NCI-H1417 (cell line): ENCODE measurements around the gene CYP2W1.
"Not testable (repeated sequence)": the region's sequence is repeated elsewhere in the genome, so short reads cannot be mapped to it uniquely, and the experiment has no call there.

ENCODE experiments used
- DNase-seq, 3 experiments: peaks; one replicate each; lab custom pipeline; 2025; lab: John Stamatoyannopoulos, UW

CYP2W1 gene, protein sequence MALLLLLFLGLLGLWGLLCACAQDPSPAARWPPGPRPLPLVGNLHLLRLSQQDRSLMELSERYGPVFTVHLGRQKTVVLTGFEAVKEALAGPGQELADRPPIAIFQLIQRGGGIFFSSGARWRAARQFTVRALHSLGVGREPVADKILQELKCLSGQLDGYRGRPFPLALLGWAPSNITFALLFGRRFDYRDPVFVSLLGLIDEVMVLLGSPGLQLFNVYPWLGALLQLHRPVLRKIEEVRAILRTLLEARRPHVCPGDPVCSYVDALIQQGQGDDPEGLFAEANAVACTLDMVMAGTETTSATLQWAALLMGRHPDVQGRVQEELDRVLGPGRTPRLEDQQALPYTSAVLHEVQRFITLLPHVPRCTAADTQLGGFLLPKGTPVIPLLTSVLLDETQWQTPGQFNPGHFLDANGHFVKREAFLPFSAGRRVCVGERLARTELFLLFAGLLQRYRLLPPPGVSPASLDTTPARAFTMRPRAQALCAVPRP

DNA sequence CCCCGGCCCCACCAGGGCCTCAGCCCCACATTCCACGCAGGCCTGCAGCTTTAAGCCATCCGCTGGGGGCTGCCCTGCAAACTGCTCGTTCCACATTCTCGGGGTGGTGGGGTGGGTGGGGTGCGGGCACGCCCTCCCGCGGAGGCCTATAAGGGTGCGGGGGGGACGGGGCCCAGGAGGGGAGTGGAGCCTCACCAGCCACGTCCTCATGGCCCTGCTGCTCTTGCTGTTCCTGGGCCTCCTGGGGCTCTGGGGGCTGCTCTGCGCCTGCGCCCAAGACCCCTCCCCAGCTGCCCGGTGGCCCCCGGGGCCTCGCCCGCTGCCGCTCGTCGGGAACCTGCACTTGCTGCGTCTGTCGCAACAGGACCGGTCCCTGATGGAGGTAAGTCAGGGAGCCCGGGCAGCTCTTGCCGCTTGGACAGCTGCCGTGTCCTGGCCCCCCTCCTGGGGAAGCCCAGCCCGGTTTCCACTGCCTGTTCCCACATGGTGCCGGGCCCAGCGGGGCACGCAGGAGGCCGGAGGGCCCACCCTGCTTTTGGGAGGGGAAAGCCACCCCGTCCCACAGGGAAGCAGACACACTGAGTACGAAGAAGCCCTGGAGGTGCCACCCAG lies at the start of gene CYP2W1:
Gene CYP2W1 (plus strand): TSS at position 178 of the 612 bp plus-strand sequence. CDS start 31 bp downstream, at position 209.
- DNase-seq: peak in 1 of 3 experiments; percentile 24

DNA sequence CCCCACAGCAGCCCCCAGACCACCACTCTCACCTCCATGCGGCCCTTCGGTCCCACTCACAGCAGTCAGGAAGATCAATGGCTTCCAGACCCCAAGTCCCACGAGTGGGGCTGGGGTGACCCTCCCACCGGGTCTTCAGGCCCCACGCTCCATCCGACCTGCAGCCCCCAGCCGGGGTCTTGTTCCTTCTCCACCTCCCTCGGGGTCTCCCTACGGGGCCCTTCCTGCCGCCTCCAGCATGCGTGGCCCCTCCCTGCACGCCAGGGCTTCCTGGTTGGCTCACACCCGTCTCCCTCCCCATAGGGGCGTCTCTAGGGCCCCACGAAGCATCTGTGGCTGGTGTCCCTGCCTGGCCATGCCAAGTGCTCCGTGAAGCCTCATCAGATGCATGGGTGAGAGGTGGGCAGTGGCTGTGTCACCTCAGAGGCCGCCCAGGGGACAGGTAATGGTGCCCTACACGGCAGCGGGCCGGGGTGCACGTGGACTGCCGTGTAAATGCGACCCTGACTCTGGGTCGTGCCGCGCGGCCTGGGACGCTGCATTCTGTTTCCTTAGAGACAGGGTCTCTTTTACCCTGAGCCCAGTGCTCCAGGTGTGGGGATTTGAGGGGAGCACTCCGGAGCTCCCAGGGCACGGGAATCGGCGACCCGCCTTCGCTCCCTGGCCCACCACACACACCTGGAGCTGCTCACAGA lies 48.4 kb upstream of the CYP2W1 start:
- DNase-seq: no peak

DNA sequence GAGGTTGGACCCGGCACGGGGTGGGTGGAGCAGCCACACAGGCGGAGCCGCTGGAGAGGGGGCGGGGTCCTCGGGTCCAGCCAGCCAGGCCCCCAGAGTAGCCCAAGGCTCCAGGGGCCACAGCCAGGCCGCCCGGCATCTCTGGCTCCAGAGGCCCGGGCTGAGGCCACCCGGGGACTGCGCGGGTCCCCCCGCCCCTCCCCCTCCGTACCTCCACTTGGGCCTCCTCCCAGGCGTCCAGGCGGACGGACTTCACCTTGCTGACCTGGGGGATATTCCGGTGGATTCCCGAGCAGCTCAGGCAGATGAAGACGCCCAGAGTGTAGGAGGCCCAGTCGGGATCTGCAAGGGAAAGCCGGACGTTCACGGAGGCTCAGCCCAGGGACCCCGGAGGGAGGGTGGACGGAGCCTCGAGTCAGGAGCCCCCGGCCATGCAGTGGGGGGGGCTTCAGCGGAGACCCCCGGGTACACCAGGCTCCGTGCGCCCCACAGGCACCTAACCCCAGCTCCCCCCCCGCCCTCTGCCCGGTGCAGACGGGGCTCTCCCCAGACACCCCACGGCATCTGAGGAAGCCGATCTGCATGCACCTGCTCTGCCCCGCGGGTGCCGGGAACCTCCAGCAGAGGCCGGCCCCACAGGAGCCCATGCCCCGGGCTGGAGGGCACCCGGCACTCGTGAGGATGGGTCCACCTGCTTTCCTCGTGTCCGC lies 47.7 kb upstream of the CYP2W1 start:
- DNase-seq: no peak

DNA sequence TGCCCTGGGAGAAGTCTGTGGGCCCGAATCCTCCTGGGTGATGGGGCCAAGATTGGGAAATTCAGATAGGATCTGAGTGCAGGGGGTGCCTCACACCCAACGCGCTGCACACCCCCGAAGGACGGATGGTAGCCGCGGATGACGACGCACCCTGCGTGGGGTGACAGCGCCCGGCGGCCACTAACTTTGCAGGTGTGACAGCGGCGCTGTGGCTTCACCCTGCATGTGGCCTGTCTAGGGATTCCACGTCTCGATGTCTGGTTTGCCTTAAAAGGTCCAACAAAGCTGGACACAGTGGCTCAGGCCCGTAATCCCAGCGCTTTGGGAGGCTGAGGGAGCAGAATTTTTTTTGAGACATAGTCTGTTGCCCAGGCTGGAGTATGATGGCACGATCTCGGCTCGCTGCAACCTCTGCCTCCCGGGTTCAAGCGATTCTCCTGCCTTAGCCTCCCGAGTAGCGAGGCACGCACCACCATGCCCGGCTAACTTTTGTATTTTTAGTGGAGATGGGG lies 47.1 kb upstream of the CYP2W1 start:
- DNase-seq: no peak

DNA sequence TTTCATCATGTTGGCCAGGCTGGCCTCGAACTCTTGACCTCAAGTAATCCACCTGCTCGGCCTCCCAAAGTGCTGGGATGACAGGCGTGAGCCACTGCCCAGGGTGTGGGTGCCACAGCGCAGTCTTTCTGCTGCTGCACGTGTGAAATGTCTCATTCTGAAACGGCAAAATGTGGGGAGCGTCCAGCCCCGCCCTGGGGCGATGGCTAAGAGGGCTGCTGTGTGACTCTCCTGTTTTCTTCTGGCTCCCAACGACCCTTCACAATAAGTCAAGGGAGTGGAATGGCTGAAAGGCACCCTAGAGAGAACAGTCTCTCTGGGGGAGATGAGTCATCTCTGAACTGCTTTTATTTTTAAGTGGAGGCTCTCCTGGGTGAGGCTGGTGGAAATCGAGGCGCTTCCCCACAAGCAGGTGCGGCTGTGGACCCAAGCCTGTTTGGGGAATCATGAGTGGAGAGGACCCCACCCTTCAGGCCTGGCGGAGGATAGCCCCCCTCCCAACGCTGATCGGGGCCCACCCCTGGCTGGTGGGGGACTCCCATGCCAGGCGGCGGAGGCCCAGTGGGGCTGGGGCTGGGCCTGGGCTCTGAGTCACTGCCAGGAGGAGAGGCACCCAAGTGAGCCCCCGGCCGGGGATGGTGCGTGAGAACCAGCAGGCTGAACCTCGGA lies 46.5 kb upstream of the CYP2W1 start:
- DNase-seq: no peak

DNA sequence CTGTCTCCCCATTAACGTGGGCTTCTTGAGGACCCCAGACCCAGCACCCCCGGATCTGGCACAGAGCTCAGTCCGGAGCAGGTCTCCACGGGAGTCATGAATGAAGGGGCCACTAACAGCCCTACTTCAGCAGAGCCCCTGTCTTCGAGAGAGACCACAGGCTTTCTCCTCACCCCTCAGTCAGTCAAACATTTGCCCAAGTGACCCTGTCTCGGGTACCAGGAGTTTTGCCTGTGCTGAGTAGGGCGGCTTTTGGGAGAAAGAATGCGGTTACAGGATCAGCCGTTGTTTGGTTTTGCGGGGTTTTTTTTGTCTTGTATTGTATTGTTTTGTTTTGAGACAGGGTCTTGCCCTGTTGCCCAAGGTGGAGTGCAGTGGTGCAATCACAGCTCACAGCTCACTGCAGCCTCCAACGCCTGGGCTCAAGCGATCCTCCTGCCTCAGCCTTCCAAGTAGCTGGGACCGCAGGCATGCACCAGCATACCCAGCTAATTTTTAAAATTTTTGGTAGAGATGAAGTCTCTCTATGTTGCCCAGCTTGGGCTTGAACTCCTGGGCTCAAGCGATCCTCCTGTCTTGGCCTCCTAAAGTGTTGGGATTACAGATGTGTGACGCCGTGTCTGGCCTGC lies 45.0 kb upstream of the CYP2W1 start:
- no peak for DNase-seq

DNA sequence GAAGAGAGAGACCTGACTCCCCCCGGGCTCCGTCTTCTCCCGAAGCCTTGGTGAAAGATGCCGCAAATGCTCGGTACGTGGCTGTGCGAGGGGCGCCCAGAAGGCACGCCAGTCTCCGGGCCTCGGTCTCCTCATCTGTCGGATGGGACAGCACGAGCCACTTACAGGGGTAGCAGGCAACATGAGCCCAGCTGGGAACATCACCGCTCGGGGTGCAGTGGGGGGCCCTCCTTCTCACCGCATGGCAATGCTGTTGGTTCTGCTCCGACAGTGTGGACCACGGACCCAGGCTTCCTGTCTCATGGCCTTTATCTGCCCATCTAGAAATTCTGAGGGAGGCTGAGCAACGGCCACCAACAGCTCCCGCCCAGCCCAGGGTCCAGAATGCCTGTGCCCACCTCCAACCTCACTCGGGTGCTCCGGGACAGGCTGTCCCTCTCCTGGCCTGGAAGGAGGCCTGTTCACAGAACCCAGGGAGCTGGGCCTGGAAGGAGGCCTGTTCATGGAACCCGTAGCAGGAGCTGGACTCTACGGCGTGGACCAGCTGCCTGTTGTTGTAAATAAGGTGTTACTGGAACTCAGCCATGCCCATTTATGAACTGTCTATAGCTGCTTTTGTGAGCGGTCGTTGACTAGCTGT lies 44.3 kb upstream of the CYP2W1 start:
- no peak for DNase-seq

DNA sequence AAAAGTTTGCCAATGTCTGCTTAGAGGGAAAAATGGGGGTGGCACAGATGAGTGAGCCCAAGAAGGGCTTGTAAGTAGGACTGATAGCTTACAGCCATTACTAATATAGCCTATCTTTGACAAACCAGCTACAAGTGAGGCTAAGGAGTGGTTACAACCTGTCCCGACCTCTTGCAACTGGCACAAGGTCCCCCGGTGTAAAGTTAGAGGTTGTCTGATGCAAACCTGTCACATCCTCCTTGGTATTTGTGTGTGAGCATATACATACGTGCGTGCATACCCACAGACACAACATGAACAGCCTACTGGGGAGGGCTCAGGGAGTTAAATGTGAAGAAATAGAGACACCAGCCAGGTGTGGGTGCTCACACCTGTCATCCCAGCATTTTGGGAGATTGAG lies 43.1 kb upstream of the CYP2W1 start:
- no peak for DNase-seq

DNA sequence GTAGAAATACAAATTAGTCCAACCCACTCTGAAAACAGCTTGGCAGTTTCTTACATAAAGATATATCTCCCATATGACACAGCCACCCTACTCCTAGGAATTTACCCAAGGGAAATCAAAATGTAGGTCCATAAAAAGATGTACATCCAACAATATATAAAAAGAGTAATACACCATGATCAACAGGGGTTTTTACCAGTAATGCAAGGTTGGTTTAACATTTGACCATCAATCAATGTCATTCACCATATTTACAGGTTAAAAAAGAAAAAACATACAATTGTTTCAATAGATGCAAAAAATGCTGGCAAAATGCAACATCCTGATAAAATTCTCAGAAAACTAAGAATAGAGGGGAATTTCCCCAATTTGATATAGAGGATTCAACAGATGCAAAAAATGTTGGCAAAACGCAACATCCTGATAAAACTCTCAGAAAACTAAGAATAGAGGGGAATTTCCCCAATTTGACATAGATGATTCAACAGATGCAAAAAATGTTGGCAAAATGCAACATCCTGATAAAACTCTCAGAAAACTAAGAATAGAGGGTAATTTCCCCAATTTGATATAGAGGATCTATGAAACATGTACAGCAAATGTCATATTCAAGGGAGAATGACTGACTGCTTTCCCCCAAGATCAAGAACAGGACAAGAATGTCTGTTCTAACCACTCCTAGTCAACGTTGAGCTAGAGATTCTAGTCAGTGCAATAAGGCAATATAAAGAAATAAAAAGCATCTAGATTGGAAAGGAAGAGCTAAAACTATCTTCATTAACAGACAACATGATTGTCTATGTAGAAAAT lies 42.2 kb upstream of the CYP2W1 start:
- DNase-seq: no peak

DNA sequence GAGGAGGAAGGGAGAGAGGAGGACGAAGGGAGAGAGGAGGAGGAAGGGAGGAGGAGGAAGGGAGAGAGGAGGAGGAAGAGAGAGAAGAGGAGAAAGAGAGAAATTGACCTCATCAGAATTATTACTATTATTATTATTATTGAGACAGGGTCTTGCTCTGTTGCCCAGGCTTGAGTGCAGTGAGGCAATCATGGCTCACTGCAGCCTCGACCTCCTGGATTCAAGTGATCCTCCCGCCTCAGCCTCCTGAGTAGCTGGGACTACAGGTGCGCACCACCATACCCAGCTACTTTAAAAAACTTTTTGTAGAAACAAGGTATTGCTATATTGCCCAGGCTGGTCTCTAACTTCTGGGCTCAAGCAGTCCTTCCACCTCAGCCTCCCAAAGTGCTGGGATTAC lies 39.2 kb upstream of the CYP2W1 start:
- not testable (repeated sequence) for DNase-seq

DNA sequence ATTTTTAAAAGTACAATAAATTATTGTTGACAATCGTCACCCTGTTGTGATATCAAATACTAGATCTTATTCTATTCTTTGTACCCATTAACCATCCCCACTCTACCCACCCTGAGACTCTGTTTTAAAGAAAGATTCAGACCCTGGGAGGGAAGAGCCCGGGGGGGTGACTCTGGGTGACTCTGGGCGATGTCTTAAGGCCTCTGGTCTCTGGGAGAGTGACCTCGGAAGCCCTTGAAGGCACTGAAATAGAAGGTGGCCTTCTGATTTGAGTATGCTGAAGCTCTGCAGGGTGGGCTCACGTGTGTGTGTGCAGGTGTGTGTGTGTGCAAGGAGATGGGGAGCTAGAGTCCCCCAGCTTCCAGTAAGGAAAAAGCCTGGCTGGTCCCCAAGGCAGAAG lies 38.2 kb upstream of the CYP2W1 start:
- no peak for DNase-seq

DNA sequence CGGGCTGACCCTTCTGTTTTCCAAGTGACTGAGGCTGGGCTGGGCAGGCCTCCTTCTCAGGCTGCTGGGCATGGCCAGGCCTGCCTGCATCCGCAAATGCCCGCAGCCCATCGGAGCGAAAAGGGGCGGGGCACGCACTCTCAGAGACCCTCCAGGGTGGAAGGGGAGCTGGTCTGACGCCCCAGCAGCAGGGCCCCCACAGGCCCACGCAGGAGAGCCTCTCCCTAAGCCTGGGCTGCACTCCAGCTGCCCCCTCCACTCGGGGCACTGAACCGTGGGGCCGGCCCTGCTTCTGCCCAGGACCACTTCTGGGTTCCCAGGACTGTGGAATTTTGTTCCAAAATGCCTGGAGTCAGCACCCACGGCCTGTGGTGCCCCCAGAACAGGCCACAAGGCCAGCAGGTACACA lies 37.8 kb upstream of the CYP2W1 start:
- no peak for DNase-seq

DNA sequence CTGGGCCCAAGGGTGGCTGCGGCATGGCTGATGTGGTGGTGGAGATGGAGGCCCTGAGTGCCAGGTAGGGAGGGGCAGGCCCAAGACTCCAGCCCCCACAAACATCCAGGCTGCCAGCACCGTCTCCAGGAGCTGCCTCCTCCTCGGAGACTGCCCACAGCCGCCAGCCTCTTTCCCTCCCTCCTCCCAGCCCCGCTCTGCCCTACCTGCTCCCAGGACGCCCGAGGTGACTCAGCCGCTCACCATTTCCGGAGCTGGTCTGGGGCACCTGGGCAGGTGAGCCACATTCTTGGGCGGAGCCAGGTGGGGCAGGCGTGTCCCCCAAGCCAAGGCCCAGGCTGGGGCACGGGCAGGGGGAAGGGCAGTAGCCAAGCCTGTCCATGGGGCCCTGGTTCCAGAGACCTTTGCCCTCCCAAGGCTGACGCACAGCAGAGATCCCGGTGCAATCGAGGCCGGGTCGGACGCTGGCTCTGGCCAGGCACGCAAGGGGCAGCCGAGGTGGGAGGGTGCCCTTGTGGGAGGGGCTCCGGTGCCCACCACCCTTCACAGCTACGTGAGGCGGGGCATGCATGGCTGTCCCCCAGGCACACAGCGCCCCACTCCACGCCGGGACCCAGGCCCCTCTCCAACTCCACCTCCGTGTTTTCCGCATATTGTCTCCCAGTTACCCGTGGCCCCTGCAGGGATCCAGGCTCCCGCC lies 37.3 kb upstream of the CYP2W1 start:
- no peak for DNase-seq

DNA sequence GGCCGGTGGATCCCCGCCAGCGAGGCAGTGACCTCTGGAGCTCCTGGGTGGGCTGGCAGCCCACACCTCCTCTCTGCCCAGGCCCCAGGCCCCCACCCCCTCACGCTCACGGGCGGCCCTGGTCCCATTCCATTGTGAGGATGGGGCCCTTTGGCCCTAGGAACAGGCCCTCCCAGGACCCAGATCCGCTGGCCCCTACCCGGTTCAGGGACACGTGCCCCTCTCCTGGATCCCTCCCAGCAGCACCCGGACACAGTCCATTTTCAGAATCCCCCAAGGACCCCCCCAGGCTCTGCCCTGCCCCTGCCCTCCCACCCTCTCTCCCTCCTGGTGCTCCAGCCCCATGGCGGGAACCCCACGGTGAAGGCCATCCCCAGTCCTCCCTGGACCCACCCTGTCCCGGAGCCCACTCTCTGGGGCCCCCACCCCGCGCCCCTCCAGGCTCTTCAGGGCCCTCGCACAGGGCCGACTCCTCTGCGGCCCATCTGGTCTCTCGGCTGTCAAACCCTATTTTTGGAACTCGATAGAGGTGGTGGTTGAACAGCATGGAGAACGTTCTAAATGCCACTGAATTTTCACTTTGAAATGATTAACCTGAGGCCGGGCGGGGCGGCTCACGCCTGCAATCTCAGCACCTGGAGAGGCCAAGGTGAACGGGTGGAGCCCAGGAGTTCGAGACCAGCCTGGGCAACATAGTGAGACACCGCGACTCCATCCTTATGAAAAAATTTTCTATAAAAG lies 36.6 kb upstream of the CYP2W1 start:
- no peak for DNase-seq

DNA sequence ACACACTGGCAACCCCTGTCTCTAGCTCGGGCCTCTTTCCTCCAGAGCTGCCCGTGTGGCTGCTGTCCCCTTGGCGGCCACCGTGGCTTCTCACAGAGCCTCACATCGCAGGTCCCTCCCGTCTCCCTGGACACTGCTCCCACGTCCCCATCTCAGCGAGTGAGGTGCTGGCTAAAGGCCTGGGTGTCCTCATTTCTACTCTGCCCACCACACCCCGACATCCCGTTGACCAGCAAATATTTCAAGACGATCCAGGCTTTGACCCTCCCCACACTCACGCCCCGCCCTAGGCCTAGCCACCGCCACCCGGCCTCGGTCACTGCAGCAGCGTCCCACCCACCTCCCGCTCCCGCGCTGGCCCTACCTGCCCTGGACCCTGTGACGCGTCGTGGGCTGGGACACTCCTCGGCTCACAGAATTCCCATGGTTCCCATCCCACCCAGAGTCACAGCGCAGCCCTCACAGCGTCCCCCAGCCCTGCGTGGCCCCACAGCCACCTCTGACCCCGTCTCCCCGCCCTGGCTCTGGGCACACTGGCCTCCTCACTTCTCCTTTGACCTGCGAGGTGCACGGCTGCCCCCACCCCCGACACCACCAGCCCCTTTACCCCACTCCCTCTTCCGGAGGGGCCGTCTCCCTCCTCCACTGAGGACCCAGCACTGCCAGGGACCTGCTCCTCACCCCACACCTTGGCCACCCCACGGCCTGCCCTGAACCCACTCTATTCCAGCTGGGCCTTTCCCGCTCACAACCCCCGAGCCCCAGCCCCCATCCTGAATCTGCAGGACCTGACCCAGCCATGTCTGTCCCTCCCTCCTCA lies 35.4 kb upstream of the CYP2W1 start:
- DNase-seq: no peak

DNA sequence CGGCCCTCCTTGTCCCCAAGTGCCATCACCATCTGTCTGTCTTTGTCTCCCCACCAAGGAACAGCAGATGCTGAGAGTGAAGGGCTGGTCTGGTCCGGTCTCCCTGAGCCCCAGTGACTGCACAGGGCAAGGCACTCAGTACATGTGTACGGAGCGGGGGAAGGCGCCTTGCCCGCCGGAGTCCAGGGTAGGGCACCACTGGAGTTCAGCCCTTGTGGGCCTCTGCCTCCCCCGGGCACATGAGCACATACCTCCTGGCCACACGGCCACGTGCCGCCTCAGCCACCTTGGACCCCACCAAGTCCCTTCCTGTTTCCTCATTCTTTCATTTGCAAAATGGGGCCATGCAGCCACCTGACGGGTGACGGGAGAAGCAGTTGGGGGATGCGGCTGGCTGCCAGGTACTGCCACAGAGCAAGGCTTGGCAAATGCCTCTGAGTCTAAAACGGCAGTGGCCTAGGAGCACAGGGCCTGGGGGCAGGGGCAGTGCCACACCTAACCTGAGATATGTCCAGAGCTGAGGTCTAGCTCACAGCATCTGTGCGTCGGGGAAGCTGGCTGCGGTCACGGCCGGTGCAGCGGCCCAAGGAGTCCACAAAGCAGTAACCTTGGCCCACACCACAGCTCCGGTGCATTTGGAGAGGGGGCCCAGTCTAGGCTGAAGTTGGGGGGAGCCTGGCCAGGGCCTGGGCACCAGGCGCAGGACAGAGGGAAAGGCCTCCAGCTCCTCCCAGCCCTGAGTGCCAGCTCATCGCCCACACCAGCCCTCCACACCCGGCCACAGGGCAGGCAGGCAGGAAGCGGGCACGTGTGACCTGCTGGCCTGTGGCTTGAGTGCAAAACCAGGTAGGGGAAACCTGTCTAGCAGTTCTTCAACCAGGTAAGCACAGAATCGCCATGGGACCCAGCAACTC lies 33.7 kb upstream of the CYP2W1 start:
- no peak for DNase-seq
